ENCODE results near the gene NOSTRIN. TPM values are rescaled to one million over a fixed set of nuclear protein-coding genes. Genes with fewer than 3 reads are reported as not detected.

The NOSTRIN gene
- total and polyA plus RNA-seq, 2 donors (not counting 3 experiments of a cell fraction or from before 2014, with no cell fraction given): 0.03 to 0.75 TPM

- dilution Hi-C loops (cut with MboI; ENCODE audit: extremely low pct_ligation_motif_present, low sequenced_read_pairs): no loop called here
- Histone ChIP-seq H4K20me1 (replicated peaks; ENCODE audit: control insufficient read depth, extremely low read depth, insufficient read depth, low read length) (no peaks in the 10 kb centered on the region), H3K9me3 (replicated peaks; ENCODE audit: control insufficient read depth, insufficient read depth, low read length) (no peaks in the 10 kb centered on the region), H3K9me1 (replicated peaks; ENCODE audit: control insufficient read depth, extremely low read depth, insufficient read depth, low read length) (no peaks in the 10 kb centered on the region), H3K27me3 (ENCODE audit: control insufficient read depth in 2 of 2, insufficient read depth in 2 of 2, low read length in 2 of 2) (peaks cover 0 to 8% of the 10 kb centered on the region in 2 experiments), H3K36me3 (ENCODE audit: control insufficient read depth in 2 of 2, extremely low read depth in 1 of 2, insufficient read depth in 2 of 2, low read length in 2 of 2) (no peaks in the 10 kb centered on the region), H3K9ac (replicated peaks; ENCODE audit: extremely low read depth, insufficient read depth, low read length) (peak within 1 kb of the TSS; percentile 70), H3K4me3 (replicated peaks in 1 of 3; ENCODE audit: insufficient read depth in 1 of 3, low read depth in 1 of 3, low read length in 3 of 3) (peak within 1 kb of the TSS; percentile 62 to 80 (median 74)), H3K27ac (ENCODE audit: insufficient read depth, low read depth, low read length) (peak within 1 kb of the TSS; percentile 3), H2AFZ (ENCODE audit: low read depth, low read length) (peak within 1 kb of the TSS; percentile 92), H3K79me2 (ENCODE audit: control insufficient read depth, insufficient read depth, low read length) (peaks cover 12% of the 10 kb centered on the region), H3K4me2 (ENCODE audit: insufficient read depth, low read length) (peak within 1 kb of the TSS; percentile 92), H3K4me1 (ENCODE audit: control insufficient read depth, extremely low read depth, insufficient read depth, low read length) (peaks cover 11% of the 10 kb centered on the region)
- no TSS peak for BruUV-seq (replicated peaks)
- FAIRE-seq: peak; percentile 88
- intact Hi-C loops (cut with micrococcal nuclease): loop anchor here (1.0 kb wide), 1 partner anchor 39 kb away; no protein-coding TSS in a partner anchor
- TF ChIP-seq POLR2A (IDR thresholded peaks at IDR 0.05; ENCODE audit: low read depth, low read length) (peak; percentile 31), FOS (IDR thresholded peaks at IDR 0.05; ENCODE audit: borderline replicate concordance, insufficient read depth, low read length) (no peak), POLR2AphosphoS5 (IDR thresholded peaks at IDR 0.05; ENCODE audit: insufficient read depth, low read depth, low read length) (peak; percentile 22), JUN (IDR thresholded peaks at IDR 0.05; ENCODE audit: borderline replicate concordance, insufficient read depth, insufficient read length, low read depth) (no peak), GATA2 (IDR thresholded peaks at IDR 0.05; ENCODE audit: insufficient read depth, insufficient read length, low read depth, low read length) (no peak)
- DNase-seq (ENCODE audit: low read depth, low spot score): peak; percentile 90
- ChIA-PET CTCF (no interaction called here), POLR2A (no interaction called here)
Observed at GRCh38 chr2:168890006-168890782, 87.8 kb downstream of the NOSTRIN start, which contains the start of gene SPC25. Gene SPC25, minus strand, starts transcription at chr2:168890430. Its CDS starts 911 bp downstream, at chr2:168889519.

GRCh38 chr2:168892327-168892726 lies 89.9 kb downstream of the NOSTRIN start:
- dilution Hi-C loops (cut with MboI; ENCODE audit: extremely low pct_ligation_motif_present, low sequenced_read_pairs): no loop called here
- FAIRE-seq: no peak
- ChIA-PET CTCF (no interaction called here), POLR2A (no interaction called here)
- peaks cover 11% of the 10 kb centered on the region for H3K4me1 ChIP-seq (ENCODE audit: control insufficient read depth, extremely low read depth, insufficient read depth, low read length)
- H3K9ac ChIP-seq (replicated peaks; ENCODE audit: extremely low read depth, insufficient read depth, low read length): no peak overlapping the region
- no peak overlapping the region for H3K4me3 ChIP-seq (replicated peaks in 1 of 3; ENCODE audit: insufficient read depth in 1 of 3, low read depth in 1 of 3, low read length in 3 of 3)
- H2AFZ ChIP-seq (ENCODE audit: low read depth, low read length): no peak overlapping the region
- no peaks in the 10 kb centered on the region for H3K9me3 ChIP-seq (replicated peaks; ENCODE audit: control insufficient read depth, insufficient read depth, low read length)
- H3K27me3 ChIP-seq (ENCODE audit: control insufficient read depth in 2 of 2, insufficient read depth in 2 of 2, low read length in 2 of 2): peaks cover 0 to 8% of the 10 kb centered on the region in 2 experiments
- no peaks in the 10 kb centered on the region for H3K9me1 ChIP-seq (replicated peaks; ENCODE audit: control insufficient read depth, extremely low read depth, insufficient read depth, low read length)
- DNase-seq (ENCODE audit: low read depth, low spot score): no peak
- TF ChIP-seq EZH2 (IDR thresholded peaks at IDR 0.05; ENCODE audit: borderline replicate concordance, low read depth, low read length, severe bottlenecking): no peak
- no peak for TF ChIP-seq POLR2A (IDR thresholded peaks at IDR 0.05; ENCODE audit: low read depth, low read length)
- TF ChIP-seq GATA2 (IDR thresholded peaks at IDR 0.05; ENCODE audit: insufficient read depth, insufficient read length, low read depth, low read length): no peak
- no peak for TF ChIP-seq CTCF (IDR thresholded peaks at IDR 0.05; ENCODE audit: extremely low read depth in 1 of 2, insufficient read depth in 1 of 2, low read depth in 1 of 2, low read length in 2 of 2)
- no peak for TF ChIP-seq POLR2AphosphoS5 (IDR thresholded peaks at IDR 0.05; ENCODE audit: insufficient read depth, low read depth, low read length)
- TF ChIP-seq MYC (IDR thresholded peaks at IDR 0.05; ENCODE audit: low read depth, low read length): no peak
- peaks cover 10% of the 10 kb centered on the region for H3K79me2 ChIP-seq (ENCODE audit: control insufficient read depth, insufficient read depth, low read length)
- H3K4me2 ChIP-seq (ENCODE audit: insufficient read depth, low read length): no peak overlapping the region
- H3K27ac ChIP-seq (ENCODE audit: insufficient read depth, low read depth, low read length): no peak overlapping the region
- no peaks in the 10 kb centered on the region for H3K36me3 ChIP-seq (ENCODE audit: control insufficient read depth in 2 of 2, extremely low read depth in 1 of 2, insufficient read depth in 2 of 2, low read length in 2 of 2)
- intact Hi-C loops (cut with micrococcal nuclease): no loop called here
- no peaks in the 10 kb centered on the region for H4K20me1 ChIP-seq (replicated peaks; ENCODE audit: control insufficient read depth, extremely low read depth, insufficient read depth, low read length)
- no TSS peak for BruUV-seq (replicated peaks)
